ENCODE data around the gene BAG5. TPM values are rescaled to one million over a fixed set of nuclear protein-coding genes. Genes with fewer than 3 reads are reported as not detected.

BAG5 gene
- total and polyA plus RNA-seq, 2 of the 4 experiments (the other 2 are of a cell fraction) = 6.7 to 22.2 TPM

DNA sequence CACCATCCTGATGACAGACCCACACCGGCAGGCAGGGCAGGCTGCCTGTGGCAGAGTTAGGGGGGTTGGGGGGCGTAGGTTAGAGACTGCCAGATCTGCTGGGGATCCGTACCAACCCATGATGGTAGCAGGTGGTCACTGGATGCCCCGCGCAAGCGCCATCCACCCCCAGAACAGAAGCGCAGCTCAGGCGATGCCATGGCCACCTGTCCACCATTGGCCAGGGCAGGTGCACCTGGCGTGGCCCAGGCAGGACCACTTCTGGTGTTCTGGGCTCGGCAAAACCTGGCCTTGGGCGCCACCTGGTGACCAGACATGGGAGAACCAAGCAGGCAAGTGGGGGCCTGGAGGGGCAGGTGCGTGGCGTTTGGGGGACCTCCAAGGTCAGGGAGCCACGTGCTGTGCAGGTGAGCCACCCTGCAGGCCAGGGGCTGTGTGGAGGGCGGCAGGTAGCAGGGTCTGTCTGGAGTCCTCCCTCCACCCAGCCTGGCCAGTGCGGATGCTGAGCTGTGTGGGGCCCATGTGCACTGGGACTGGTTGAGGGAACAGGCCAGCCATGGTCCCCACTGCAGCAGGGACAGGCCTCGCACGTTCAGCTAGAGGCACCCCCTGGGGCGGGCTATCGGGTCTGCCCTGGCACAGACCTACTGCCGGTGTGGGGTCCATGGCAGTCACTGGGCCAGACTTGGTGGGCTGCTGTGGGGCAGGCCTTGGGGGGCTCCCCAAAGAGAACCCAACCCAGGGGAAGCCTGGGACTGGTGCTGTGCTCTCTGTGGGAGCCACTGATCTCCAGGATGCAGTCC lies 15.6 kb downstream of the BAG5 start:
- ChIA-PET POLR2A (ENCODE audit: unreplicated experiment) (no interaction called here), CTCF (interaction anchor here (1.1 kb wide), 1 partner anchor 28 kb away, joined by 3 read pairs; no protein-coding TSS in a partner anchor)
- Histone ChIP-seq H2AFZ (replicated peaks; ENCODE audit: low read length, poor library complexity) (no peak overlapping the region), H3K79me1 (ENCODE audit: low read depth in 1 of 2, low read length in 2 of 2) (peaks cover 0 to 4% of the 10 kb centered on the region in 2 experiments; a peak in 2 of 4 replicates), H4K20me1 (ENCODE audit: insufficient read depth, low read length) (peaks cover 8% of the 10 kb centered on the region; the same call in 1 of the 2 replicates), H2BK5ac (ENCODE audit: low read depth, low read length, poor library complexity, severe bottlenecking) (no peak overlapping the region), H3K4ac (ENCODE audit: low read depth, low read length) (no peak overlapping the region), H3K27me3 (ENCODE audit: control insufficient read depth, insufficient read depth, low read length) (no peaks in the 10 kb centered on the region), H4K8ac (ENCODE audit: low read depth in 2 of 2, low read length in 2 of 2) (no peak overlapping the region), H2BK15ac (ENCODE audit: low read depth, low read length) (no peak overlapping the region), H3K4me2 (ENCODE audit: low read depth, low read length) (no peak overlapping the region), H3K36me3 (ENCODE audit: control insufficient read depth, insufficient read depth, low read length) (no peaks in the 10 kb centered on the region), H2BK20ac (ENCODE audit: low read depth, low read length) (no peak overlapping the region), H3K18ac (ENCODE audit: low read depth, low read length) (no peak overlapping the region), H3K9ac (ENCODE audit: low read depth, low read length) (no peak overlapping the region), H4K91ac (ENCODE audit: insufficient read depth, low read depth, low read length) (no peak overlapping the region), H3K9me3 (ENCODE audit: control insufficient read depth, insufficient read depth, low read length) (no peaks in the 10 kb centered on the region), H4K5ac (ENCODE audit: low read depth, low read length) (no peak overlapping the region), H2AK9ac (replicated peaks; ENCODE audit: low read depth, low read length, poor library complexity) (peak overlapping the region; percentile 77), H2BK120ac (ENCODE audit: low read depth, low read length) (no peak overlapping the region), H3K56ac (ENCODE audit: extremely low read depth, insufficient read depth, low read length) (no peak overlapping the region), H3K27ac (ENCODE audit: insufficient read depth, low read length) (no peak overlapping the region), H2AK5ac (ENCODE audit: low read depth, low read length) (no peak overlapping the region), H3K4me3 (ENCODE audit: insufficient read depth, low read depth, low read length) (no peak overlapping the region), H3K23ac (ENCODE audit: low read depth, low read length) (no peak overlapping the region), H3K4me1 (ENCODE audit: control insufficient read depth, insufficient read depth, low read length) (peaks cover 10% of the 10 kb centered on the region), H3K14ac (replicated peaks; ENCODE audit: low read depth, low read length) (no peak overlapping the region), H3K9me1 (ENCODE audit: insufficient read depth, low read length) (peaks cover 3% of the 10 kb centered on the region; the same call in 1 of the 2 replicates)
- no peak for DNase-seq
- intact Hi-C loops (cut with micrococcal nuclease) (loop anchor here (1.0 kb wide), 2 partner anchors 29 to 47 kb away; no protein-coding TSS in a partner anchor), in situ Hi-C loops (cut with MboI; ENCODE audit: low sequenced_read_pairs) (no loop called here), dilution Hi-C loops (cut with HindIII; ENCODE audit: low sequenced_read_pairs, unreplicated experiment) (no loop called here)
- peak; percentile 80 for ATAC-seq (ENCODE audit: low read depth)
- WGBS, 2 experiments (ENCODE audit: extremely low coverage in 2 of 2, insufficient read length in 1 of 2) = 15% methylated on average over 9 of the region's 21 CpGs; no CpG with 5 or more reads in 1 of the 2 experiments
- BruUV-seq (replicated peaks) = no TSS peak
- TF ChIP-seq FOS (IDR thresholded peaks at IDR 0.05; ENCODE audit: low read depth, low read length) = no peak
- TF ChIP-seq MAZ (IDR thresholded peaks at IDR 0.05; ENCODE audit: borderline replicate concordance, low read depth, low read length) = peak; percentile 72; the same call in 1 of the 2 replicates
- TF ChIP-seq RAD21 (IDR thresholded peaks at IDR 0.05; ENCODE audit: low read length) = peak; percentile 91
- TF ChIP-seq CTCF (conservative IDR thresholded peaks at IDR 0.05; ENCODE audit: low read depth, low read length) = peak; percentile 78
- TF ChIP-seq RCOR1 (IDR thresholded peaks at IDR 0.05; ENCODE audit: insufficient replicate concordance, low read length) = peak; percentile 38
- no peak for TF ChIP-seq CHD1 (IDR thresholded peaks at IDR 0.05; ENCODE audit: low read depth, low read length)
- peak; percentile 81 for TF ChIP-seq SMC3 (IDR thresholded peaks at IDR 0.05; ENCODE audit: low read depth, low read length)
